Naive B cell (primary cell): ENCODE data around the gene MYO1F. TPM values are rescaled to one million over a fixed set of nuclear protein-coding genes. Genes with fewer than 3 reads are reported as not detected.

Experiments
- ATAC-seq, 2 donors: fragments of 150-1000 bp; cut with Tn5 transposase; 2 replicates each; pipeline ENCODE4 v1.10.0; 2021; ENCODE audit warnings: low read depth in 2 of 2, mild to moderate bottlenecking in 2 of 2, moderate library complexity in 2 of 2
- DNase-seq: peaks from one replicate; pipeline ENCODE4 v3.0.0; 2022
- H3K27ac Mint-ChIP-seq, 6 donors: one replicate each; pipeline ENCODE4 v1.8.0; 2020 to 2022; ENCODE audit warnings: mild to moderate bottlenecking in 6 of 6, mixed read lengths in 6 of 6, moderate library complexity in 5 of 6, inconsistent platforms in 2 of 6
- H3K27me3 Mint-ChIP-seq, 3 donors: one replicate each; pipeline ENCODE4 v1.8.0; 2021 to 2022; ENCODE audit warnings: mixed read lengths in 3 of 3, mild to moderate bottlenecking in 1 of 3
- H3K36me3 Mint-ChIP-seq, 2 donors: one replicate each; pipeline ENCODE4 v1.8.0; 2020 to 2022; ENCODE audit warnings: mixed read lengths in 2 of 2, inconsistent platforms in 1 of 2, mild to moderate bottlenecking in 1 of 2
- H3K4me1 Mint-ChIP-seq, 3 donors: one replicate each; pipeline ENCODE4 v1.8.0; 2020 to 2022; ENCODE audit warnings: mixed read lengths in 3 of 3, inconsistent platforms in 1 of 3, mild to moderate bottlenecking in 1 of 3, moderate library complexity in 1 of 3
- H3K4me3 Mint-ChIP-seq, 8 donors: one replicate each; pipeline ENCODE4 v1.8.0; 2020 to 2022; ENCODE audit warnings: mild to moderate bottlenecking in 8 of 8, mixed read lengths in 8 of 8, moderate library complexity in 8 of 8, inconsistent platforms in 2 of 8
- H3K9me3 Mint-ChIP-seq, 7 donors: one replicate each; pipeline ENCODE4 v1.8.0; 2020 to 2022; ENCODE audit warnings: mixed read lengths in 7 of 7, mild to moderate bottlenecking in 5 of 7, inconsistent platforms in 2 of 7, moderate library complexity in 1 of 7
- polyA plus RNA-seq, 6 donors: library from polyadenylated mRNA; unstranded; fragments of 300-500 nt; fragmentation: Illumina TruSeq; gene quantifications; one replicate each; pipeline ENCODE4 v1.2.3, GENCODE V29; 2021; ENCODE audit warnings: low read depth in 6 of 6

The MYO1F gene
- polyA plus RNA-seq, 6 donors from 2014 or later: 7.2 to 24.4 (median 9.6) TPM

DNA sequence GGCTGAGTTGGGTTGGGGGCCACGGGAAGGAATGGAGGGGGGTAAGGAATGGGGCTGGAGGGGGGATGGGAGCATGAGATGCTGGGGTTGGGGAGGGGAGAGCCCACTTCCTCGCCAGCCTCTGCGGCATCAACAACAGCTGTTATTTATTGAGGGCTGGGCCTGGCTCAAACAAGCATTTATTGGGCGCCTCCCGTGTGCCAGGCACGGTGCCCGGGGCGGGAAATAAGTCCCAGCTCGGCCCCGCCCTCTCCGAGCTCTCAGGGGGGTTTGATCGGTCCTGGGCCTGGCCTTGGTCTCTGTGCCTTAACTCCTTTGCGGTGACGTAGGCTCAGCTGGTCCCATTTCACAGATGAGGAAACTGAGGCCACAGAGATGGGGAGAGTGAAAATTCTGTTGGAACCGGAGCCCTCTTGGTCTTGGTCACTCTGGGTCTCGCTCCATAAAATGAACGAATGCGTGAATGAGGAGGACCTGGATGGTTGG lies 34.2 kb upstream of the MYO1F start:
- Mint-ChIP-seq H3K27me3 (peaks cover 35 to 59% (median 41%) of the 10 kb centered on the region in 3 donors), H3K27ac (peak overlapping the region in 1 of 6 donors; percentile 53)

DNA sequence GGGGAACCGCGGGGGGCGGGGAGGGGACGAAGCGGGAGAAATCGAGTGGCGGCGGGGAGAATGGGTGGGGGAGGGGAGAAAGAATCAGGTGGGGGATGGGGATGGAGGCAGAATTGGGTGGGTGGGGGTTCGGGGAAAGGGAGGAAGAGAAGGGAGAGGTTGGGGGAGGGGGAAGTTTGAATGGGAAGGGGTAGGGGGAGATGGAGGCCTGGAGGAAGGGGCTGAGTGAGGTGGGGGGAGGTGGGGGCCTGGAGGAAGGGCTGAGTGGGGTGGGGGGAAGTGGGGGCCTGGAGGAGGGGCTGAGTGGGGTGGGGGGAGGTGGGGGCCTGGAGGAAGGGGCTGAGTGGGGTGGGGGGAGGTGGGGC lies 33.7 kb upstream of the MYO1F start:
- Mint-ChIP-seq H3K27me3 (peaks cover 34 to 63% (median 45%) of the 10 kb centered on the region in 3 donors), H3K27ac (no peak overlapping the region), H3K9me3 (peaks cover 0 to 2% (median 0%) of the 10 kb centered on the region in 7 donors), H3K4me1 (peaks cover 20 to 38% (median 22%) of the 10 kb centered on the region in 3 donors), H3K36me3 (peaks cover 0 to 23% of the 10 kb centered on the region in 2 donors), H3K4me3 (peak overlapping the region in 1 of 8 donors; percentile 59)
- DNase-seq: no peak
- no peak for ATAC-seq

More for the DNA sequence above, 34.2 kb upstream of the MYO1F start:
- Mint-ChIP-seq H3K36me3 (peaks cover 0 to 23% of the 10 kb centered on the region in 2 donors), H3K9me3 (peaks cover 0 to 2% (median 0%) of the 10 kb centered on the region in 7 donors), H3K4me3 (peak overlapping the region in 6 of 8 donors; percentile 6 to 77 (median 61)), H3K4me1 (peaks cover 20 to 39% (median 22%) of the 10 kb centered on the region in 3 donors)
- ATAC-seq (no peak), DNase-seq (no peak)

DNA sequence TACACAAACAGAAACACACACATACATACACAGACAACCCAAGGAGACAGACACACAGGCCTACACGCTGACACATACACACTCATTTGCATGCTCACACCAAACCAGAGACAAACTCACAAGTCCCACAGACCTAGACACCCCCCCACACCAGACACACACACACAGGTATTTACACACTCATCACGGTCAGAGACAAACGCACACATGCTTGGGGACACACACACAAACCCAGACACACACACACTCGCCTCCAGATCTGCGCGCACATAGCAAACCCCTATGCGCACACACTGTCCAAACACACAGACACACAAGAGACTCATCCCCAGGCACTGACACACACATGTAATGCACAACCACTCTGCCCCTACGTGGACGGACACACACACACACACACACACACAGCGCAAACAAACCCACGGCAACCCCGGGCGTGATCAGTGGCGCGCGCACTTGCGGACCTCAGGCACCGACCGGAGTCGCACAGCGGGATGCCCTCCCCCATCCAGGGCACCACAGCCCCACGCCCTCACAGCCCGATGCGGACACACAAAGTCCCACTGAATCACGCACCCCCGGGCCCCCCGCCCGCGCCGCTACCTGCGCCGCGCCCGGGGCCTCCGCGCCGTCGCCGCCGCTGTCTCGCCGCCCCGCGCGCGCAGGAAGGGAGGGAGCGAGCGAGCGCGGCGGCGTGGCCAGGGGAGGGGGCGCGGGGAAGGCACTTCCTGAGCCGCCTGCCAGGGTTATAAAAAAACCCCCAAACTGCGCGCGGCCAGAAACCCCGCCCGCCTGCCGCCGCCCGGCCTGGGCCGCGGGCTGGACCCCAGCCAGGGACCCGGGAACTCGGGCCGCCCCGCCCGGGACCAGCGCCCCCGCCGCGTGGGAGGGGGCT lies 33.0 kb upstream of the MYO1F start, which contains the start of gene ADAMTS10:
Gene ADAMTS10, minus strand, starts transcription at position 675 of the 895 bp plus-strand sequence. CDS start 5,005 bp downstream, outside the sequence.
- no peak for DNase-seq
- peak; percentile 59 to 63 for ATAC-seq
- Mint-ChIP-seq H3K36me3 (peaks cover 0 to 23% of the 10 kb centered on the region in 2 donors), H3K27me3 (peaks cover 30 to 58% (median 45%) of the 10 kb centered on the region in 3 donors), H3K9me3 (peaks cover 0 to 2% (median 0%) of the 10 kb centered on the region in 7 donors), H3K27ac (peak within 1 kb of the TSS; percentile 8 to 83 (median 62)), H3K4me1 (peaks cover 13 to 31% (median 19%) of the 10 kb centered on the region in 3 donors), H3K4me3 (peak within 1 kb of the TSS; percentile 70 to 95 (median 84))

DNA sequence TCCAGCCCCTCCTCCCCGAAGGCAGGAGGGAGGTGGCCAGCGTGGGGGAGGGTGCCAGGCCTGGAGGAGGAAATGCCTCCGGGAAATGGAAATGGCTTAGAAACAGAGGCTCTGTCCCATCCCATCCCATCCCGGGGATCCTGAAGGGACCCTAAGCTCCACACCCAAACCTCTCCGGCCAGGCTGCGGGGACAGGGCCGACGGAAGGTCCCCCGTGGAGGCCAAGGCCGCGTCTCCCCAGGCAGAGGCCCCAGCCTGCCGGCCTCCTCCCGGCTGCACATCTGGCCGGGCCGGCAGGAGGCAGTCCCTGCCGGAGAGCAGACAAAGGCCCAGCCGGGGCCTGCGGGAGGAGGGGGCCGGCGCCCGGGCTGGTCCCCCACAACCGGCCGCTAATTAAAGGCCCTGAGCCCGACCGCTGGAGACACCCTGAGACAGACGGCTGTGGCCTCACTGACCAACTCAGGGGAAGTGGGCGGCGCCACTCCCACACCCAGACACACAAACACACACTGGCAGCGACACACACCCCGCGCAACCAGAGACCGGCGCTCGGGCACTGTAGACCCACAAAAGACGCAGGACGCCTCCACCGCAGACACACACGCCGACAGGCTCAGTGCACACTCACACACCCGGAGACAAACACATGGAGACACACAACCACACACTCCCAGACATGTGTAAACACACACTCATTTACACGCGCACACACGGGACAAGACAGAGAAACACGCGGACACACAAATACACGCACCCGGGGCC lies 32.2 kb upstream of the MYO1F start:
- ATAC-seq: peak in 1 of 2 donors; percentile 13
- Mint-ChIP-seq H3K4me1 (peaks cover 10 to 26% (median 19%) of the 10 kb centered on the region in 3 donors), H3K9me3 (peaks cover 0 to 4% (median 0%) of the 10 kb centered on the region in 7 donors), H3K4me3 (peak overlapping the region; percentile 70 to 95 (median 84)), H3K27me3 (peaks cover 30 to 53% (median 45%) of the 10 kb centered on the region in 3 donors), H3K27ac (peak overlapping the region in 5 of 6 donors; percentile 8 to 83 (median 43)), H3K36me3 (peaks cover 0 to 23% of the 10 kb centered on the region in 2 donors)
- no peak for DNase-seq

DNA sequence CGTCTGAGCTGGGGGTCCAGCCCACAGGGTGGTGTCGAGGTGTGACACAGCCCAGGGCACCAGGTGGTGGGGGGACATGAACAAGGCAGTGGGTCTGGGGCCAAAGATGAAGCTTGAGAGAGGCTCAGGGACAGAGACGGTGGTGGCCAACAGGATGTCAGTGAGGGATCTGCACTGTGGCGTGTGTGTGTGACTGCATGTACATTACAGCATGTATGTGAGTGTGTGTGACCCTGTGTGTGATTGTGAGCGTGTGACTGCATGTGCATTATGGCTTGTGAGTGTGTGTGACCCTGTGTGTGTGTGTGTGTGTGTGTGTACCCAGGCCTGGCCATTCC lies 31.7 kb upstream of the MYO1F start:
- H3K4me1 Mint-ChIP-seq: peaks cover 10 to 26% (median 19%) of the 10 kb centered on the region in 3 donors

DNA sequence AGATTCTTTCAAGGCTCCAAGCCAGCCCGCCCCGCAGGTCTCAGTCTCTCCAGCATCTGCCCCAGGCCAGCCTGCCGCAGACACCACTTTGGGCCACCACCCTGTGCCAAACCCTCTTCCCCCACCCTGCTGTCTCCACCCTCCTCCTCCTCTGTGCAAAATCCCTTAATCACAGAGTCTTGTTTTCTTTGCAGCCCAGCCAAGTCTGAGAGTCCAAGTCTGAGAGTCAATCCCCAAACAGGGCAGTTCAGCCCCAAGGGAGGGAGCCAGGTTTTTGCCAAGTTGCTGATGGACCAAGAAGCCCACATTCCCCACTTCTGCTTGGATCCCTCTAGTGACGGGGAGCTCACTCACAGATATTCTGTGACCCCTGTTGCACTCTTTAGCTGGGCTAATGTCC lies 30.1 kb upstream of the MYO1F start:
- peak overlapping the region in 1 of 6 donors; percentile 44 for H3K27ac Mint-ChIP-seq
- peaks cover 0 to 4% (median 0%) of the 10 kb centered on the region in 7 donors for H3K9me3 Mint-ChIP-seq
- peaks cover 10 to 24% (median 19%) of the 10 kb centered on the region in 3 donors for H3K4me1 Mint-ChIP-seq
- DNase-seq (no peak), ATAC-seq (no peak)
- peaks cover 0 to 23% of the 10 kb centered on the region in 2 donors for H3K36me3 Mint-ChIP-seq
- H3K4me3 Mint-ChIP-seq: peak overlapping the region in 2 of 8 donors; percentile 42 to 44
- peaks cover 29 to 52% (median 50%) of the 10 kb centered on the region in 3 donors for H3K27me3 Mint-ChIP-seq

More for the DNA sequence above, 31.7 kb upstream of the MYO1F start:
- peak overlapping the region in 2 of 6 donors; percentile 70 to 85 for H3K27ac Mint-ChIP-seq
- DNase-seq: no peak
- peaks cover 0 to 4% (median 0%) of the 10 kb centered on the region in 7 donors for H3K9me3 Mint-ChIP-seq
- H3K36me3 Mint-ChIP-seq: peaks cover 0 to 23% of the 10 kb centered on the region in 2 donors
- peaks cover 30 to 53% (median 45%) of the 10 kb centered on the region in 3 donors for H3K27me3 Mint-ChIP-seq
- peak overlapping the region in 6 of 8 donors; percentile 4 to 86 (median 66) for H3K4me3 Mint-ChIP-seq
- ATAC-seq: no peak

DNA sequence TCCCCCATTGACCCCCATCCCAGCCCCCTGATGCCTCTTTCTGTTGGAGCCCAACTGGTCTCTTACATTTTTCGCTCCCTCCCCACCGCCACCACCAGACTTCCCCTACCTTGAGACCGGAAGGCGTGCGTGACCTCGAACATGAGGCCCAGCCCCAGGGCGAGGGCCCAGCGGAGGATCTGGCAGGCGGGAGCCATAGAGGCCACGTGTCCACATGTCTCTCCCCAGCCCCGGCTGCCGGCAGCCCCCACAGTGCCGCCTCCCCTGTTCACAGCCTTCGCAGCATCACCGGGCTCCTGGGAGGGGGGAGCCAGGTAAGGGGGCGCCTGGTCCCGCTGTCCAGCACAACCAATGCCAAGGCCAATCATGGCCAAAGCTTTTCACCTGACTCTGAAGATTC lies 28.3 kb upstream of the MYO1F start:
- ATAC-seq (no peak), DNase-seq (no peak)
- Mint-ChIP-seq H3K27ac (peak overlapping the region in 1 of 6 donors; percentile 47), H3K4me3 (no peak overlapping the region), H3K4me1 (peaks cover 10 to 19% (median 18%) of the 10 kb centered on the region in 3 donors), H3K27me3 (peaks cover 30 to 59% (median 55%) of the 10 kb centered on the region in 3 donors), H3K36me3 (peaks cover 0 to 23% of the 10 kb centered on the region in 2 donors), H3K9me3 (peaks cover 0 to 4% (median 0%) of the 10 kb centered on the region in 7 donors)

DNA sequence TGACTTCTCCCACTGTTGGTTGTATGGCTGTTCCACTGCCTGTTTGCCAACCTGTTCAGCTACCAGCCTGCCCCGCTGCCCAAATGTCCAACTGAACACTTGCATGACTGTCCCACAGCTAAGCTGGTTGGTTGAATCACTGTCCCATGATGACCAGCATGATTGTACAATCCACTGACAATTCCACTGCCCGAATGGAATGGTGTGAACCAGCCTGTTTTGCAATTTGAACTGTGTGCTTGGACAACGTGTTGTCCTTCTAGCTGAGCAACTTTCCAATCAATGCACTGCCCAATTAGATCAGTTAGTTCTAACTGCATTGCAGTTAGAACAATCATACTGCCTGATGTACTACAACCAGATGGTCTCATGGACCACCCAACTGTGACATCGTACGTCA lies 24.6 kb upstream of the MYO1F start:
- ATAC-seq: no peak
- H3K4me1 Mint-ChIP-seq: peaks cover 0 to 3% (median 1%) of the 10 kb centered on the region in 3 donors
- no peaks in the 10 kb centered on the region for H3K36me3 Mint-ChIP-seq

DNA sequence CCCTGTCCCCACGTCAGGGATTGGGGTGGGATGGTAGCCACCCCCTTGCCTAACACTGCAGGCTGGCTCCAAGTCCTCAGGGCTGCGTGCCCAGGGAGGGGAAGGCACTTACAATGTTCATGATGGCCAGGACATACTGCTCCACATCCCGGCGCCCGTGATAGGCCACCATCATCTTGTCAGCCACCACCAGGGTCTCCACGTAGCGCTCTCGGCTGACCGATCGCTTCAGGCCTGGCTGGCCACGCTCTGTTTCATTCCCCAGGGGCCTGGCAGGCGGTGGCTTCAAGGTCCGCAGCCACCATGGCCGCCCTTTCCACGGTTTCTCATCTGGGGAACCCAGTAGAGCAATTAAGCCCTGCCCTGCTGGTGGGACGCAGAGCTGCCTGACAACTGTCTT lies 23.6 kb upstream of the MYO1F start:
- Mint-ChIP-seq H3K4me1 (peaks cover 0 to 3% (median 0%) of the 10 kb centered on the region in 3 donors), H3K4me3 (no peak overlapping the region), H3K27ac (peak overlapping the region in 1 of 6 donors; percentile 44), H3K36me3 (no peaks in the 10 kb centered on the region), H3K9me3 (peaks cover 0 to 4% (median 0%) of the 10 kb centered on the region in 7 donors), H3K27me3 (peaks cover 12 to 26% (median 24%) of the 10 kb centered on the region in 3 donors)
- ATAC-seq: no peak
- DNase-seq: no peak

More for the DNA sequence above, 24.6 kb upstream of the MYO1F start:
- H3K27me3 Mint-ChIP-seq: peaks cover 16 to 27% (median 24%) of the 10 kb centered on the region in 3 donors
- DNase-seq: no peak
- H3K27ac Mint-ChIP-seq: no peak overlapping the region
- H3K4me3 Mint-ChIP-seq: no peak overlapping the region
- H3K9me3 Mint-ChIP-seq: peaks cover 0 to 4% (median 0%) of the 10 kb centered on the region in 7 donors

DNA sequence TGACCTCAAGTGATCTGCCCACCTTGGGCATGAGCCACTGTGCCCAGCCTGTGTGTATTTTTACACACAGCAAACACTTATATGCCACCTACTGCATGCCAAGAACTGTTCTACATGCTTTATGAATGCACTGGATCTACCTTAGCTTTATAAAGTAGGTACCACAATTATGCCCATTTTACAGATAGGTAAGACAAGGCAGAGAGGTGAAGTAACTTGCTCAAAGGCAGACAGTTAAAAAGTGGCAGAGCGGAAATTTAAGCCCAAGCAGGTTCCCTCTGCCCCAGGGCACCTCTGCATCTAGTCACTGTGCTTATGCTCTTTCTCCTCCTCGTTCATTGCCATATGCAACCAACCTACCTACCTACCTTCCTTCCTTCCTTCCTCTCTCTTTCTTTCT lies 22.8 kb upstream of the MYO1F start:
- H3K36me3 Mint-ChIP-seq: no peaks in the 10 kb centered on the region
- no peak for DNase-seq
- ATAC-seq: no peak
- H3K9me3 Mint-ChIP-seq: peaks cover 0 to 4% (median 0%) of the 10 kb centered on the region in 7 donors
- H3K4me3 Mint-ChIP-seq: no peak overlapping the region
- peaks cover 12 to 30% (median 26%) of the 10 kb centered on the region in 3 donors for H3K27me3 Mint-ChIP-seq
- peaks cover 0 to 3% (median 0%) of the 10 kb centered on the region in 3 donors for H3K4me1 Mint-ChIP-seq
- H3K27ac Mint-ChIP-seq: no peak overlapping the region

DNA sequence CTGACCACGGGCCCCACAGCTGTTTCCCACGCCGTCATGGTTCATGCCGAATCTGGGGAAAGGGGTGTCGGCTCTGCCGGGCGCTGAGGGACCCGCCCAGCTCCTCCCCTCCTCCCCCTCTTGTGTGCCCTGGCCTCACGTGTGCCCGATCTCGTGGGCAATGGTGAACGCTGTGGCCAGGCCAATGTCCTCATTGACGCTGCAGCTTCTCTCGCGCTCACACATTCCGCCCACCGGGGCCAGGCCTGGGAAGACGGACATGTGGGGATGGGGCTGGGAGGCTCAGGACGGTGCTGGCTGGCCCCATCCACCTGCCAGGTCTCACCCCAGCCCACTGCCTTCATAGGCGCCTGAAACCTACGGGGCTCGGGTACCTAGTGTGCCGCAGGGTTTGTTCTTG lies 18.9 kb upstream of the MYO1F start:
- no peak overlapping the region for H3K4me3 Mint-ChIP-seq
- H3K27me3 Mint-ChIP-seq: peaks cover 32 to 61% (median 55%) of the 10 kb centered on the region in 3 donors
- peaks cover 9 to 25% of the 10 kb centered on the region in 2 donors for H3K36me3 Mint-ChIP-seq
- no peak overlapping the region for H3K27ac Mint-ChIP-seq
- H3K4me1 Mint-ChIP-seq: peaks cover 15 to 19% (median 16%) of the 10 kb centered on the region in 3 donors
- ATAC-seq (no peak), DNase-seq (no peak)
- H3K9me3 Mint-ChIP-seq: peaks cover 6 to 20% (median 13%) of the 10 kb centered on the region in 7 donors

DNA sequence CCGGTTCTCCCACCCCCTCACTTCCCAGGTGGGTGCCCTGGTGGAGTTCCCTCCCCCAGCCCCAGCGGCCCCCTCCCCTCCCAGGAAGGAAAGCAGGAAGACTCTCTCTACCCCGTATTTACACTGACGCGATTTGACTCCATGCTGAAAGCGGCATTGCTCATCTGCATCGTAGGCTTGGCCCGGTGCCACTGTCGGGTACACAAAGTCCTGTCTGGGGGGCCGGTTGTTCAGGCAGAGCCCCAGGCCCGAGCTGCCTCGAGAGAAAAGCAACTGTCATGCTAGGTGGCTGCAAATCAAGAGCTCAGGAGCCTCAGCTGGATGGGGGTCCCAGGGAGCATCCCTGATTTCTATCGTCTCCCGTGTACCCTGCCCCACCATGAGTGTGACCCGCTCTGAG lies 18.4 kb upstream of the MYO1F start:
- Mint-ChIP-seq H3K4me3 (no peak overlapping the region), H3K9me3 (peaks cover 6 to 20% (median 13%) of the 10 kb centered on the region in 7 donors), H3K27me3 (peaks cover 32 to 62% (median 60%) of the 10 kb centered on the region in 3 donors), H3K27ac (no peak overlapping the region), H3K4me1 (peaks cover 19 to 24% (median 21%) of the 10 kb centered on the region in 3 donors), H3K36me3 (peaks cover 9 to 25% of the 10 kb centered on the region in 2 donors)
- DNase-seq: no peak
- ATAC-seq: no peak
